Measurements from ENCODE around the gene PDGFD. TPM values are rescaled to one million over a fixed set of nuclear protein-coding genes. Genes with fewer than 3 reads are reported as not detected.

The PDGFD gene
- total RNA-seq, 1 experiment from 2014 or later: 1.7 TPM

GRCh38 chr11:104134745-104135144, 29.2 kb downstream of the PDGFD start:
- Histone ChIP-seq H2AK5ac (ENCODE audit: insufficient read length, low read length) (no peak overlapping the region), H3K4me2 (ENCODE audit: insufficient read depth, insufficient read length, low read length) (no peak overlapping the region), H3K4me1 (ENCODE audit: insufficient read depth, low read length) (no peaks in the 10 kb centered on the region), H2BK12ac (ENCODE audit: insufficient read length, low read depth, low read length) (no peak overlapping the region), H2AFZ (ENCODE audit: low read length) (no peak overlapping the region), H2BK20ac (ENCODE audit: low read depth, low read length, poor library complexity, severe bottlenecking) (no peak overlapping the region), H2BK5ac (ENCODE audit: insufficient read length, low read length) (no peak overlapping the region), H3K23me2 (ENCODE audit: insufficient read length, low read depth, low read length, poor library complexity, severe bottlenecking) (no peaks in the 10 kb centered on the region), H4K91ac (ENCODE audit: insufficient read length, low read depth, low read length) (no peak overlapping the region), H4K5ac (ENCODE audit: insufficient read length, low read depth, low read length) (no peak overlapping the region), H3K79me1 (ENCODE audit: insufficient read depth, low read depth, low read length, poor library complexity, severe bottlenecking) (no peaks in the 10 kb centered on the region), H3K27me3 (ENCODE audit: insufficient read depth, low read length) (no peaks in the 10 kb centered on the region), H3K23ac (ENCODE audit: insufficient read length, low read depth, low read length) (no peak overlapping the region), H3K9me3 (ENCODE audit: control insufficient read depth, low read depth, low read length) (no peaks in the 10 kb centered on the region), H4K8ac (replicated peaks; ENCODE audit: insufficient read length, low read depth, low read length) (no peak overlapping the region), H3K18ac (ENCODE audit: insufficient read length, low read depth, low read length) (no peak overlapping the region), H3K56ac (ENCODE audit: insufficient read length, low read depth, low read length) (no peak overlapping the region), H3K79me2 (ENCODE audit: insufficient read depth, low read length) (no peaks in the 10 kb centered on the region), H3K27ac (ENCODE audit: insufficient read length, low read depth, low read length) (no peak overlapping the region), H4K20me1 (ENCODE audit: control insufficient read depth, insufficient read depth, insufficient read length) (no peaks in the 10 kb centered on the region), H3T11ph (ENCODE audit: low read length) (no peak overlapping the region), H3K14ac (ENCODE audit: insufficient read depth, low read length) (no peak overlapping the region), H2BK15ac (ENCODE audit: low read depth, low read length) (no peak overlapping the region), H3K9ac (ENCODE audit: extremely low read depth, insufficient read length, low read length) (no peak overlapping the region), H2BK120ac (ENCODE audit: low read depth, low read length, poor library complexity, severe bottlenecking) (no peak overlapping the region), H3K4ac (ENCODE audit: low read depth, low read length) (no peak overlapping the region)
- Mint-ChIP-seq H3K27me3 (ENCODE audit: low read depth) (no peaks in the 10 kb centered on the region), H3K36me3 (ENCODE audit: insufficient read depth in 1 of 3, low read depth in 3 of 3) (no peaks in the 10 kb centered on the region), H3K4me3 (no peak overlapping the region), H3K4me1 (no peaks in the 10 kb centered on the region), H3K9me3 (no peaks in the 10 kb centered on the region), H3K27ac (no peak overlapping the region)
- no peak for TF ChIP-seq CTCF (conservative IDR thresholded peaks at IDR 0.05)
- no peak for DNase-seq
- no CpG with 5 or more reads among the region's 1 CpG for WGBS (ENCODE audit: extremely low coverage, insufficient read length, low lambda C conversion rate)
